ENCODE results near the gene DNER.

DNER gene

DNA sequence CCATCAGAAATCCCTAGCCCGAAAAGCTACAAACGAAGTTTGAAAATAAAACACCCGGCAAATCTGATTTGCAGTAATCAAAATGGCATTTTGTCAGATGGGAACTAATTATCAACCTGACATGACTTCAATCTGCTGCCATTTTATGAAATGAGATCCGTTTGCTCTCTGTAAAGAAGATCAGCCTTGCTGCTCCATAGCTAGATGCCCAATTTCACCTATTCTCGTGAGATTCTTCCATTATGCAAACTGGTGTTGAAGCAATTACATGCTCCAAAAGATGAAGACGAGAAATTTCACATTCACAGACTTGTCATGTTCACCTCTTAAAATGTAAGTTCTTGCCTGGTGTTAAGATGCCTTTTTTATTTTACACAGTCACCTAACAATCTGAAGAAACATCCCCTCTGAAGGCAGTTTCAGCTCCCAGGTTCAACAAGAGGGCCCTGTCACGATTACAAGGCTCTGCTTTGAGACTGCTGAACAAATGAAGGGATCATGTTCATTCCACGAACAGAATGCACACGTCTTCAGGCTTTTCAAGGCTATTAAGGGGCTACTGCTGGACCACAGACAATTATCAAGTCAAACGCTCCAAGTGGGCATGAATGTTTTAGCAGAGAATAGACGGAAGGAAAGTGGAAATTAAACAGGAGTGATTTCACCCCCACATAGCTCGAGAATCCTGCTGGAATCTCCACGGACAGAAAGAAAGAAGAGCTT is 270.6 kb downstream of the DNER start:
- H3K36me3 Mint-ChIP-seq = no peaks in the 10 kb centered on the region
- peaks cover 2% of the 10 kb centered on the region for H3K9me3 Mint-ChIP-seq
- H3K27me3 Mint-ChIP-seq = peaks cover 6% of the 10 kb centered on the region
- H3K4me3 Mint-ChIP-seq = no peak overlapping the region
- ATAC-seq (ENCODE audit: low read depth) = no peak
- DNase-seq (ENCODE audit: low spot score in 2 of 2) = no peak
- H3K4me1 Mint-ChIP-seq = no peaks in the 10 kb centered on the region
- H3K27ac Mint-ChIP-seq = no peak overlapping the region

DNA sequence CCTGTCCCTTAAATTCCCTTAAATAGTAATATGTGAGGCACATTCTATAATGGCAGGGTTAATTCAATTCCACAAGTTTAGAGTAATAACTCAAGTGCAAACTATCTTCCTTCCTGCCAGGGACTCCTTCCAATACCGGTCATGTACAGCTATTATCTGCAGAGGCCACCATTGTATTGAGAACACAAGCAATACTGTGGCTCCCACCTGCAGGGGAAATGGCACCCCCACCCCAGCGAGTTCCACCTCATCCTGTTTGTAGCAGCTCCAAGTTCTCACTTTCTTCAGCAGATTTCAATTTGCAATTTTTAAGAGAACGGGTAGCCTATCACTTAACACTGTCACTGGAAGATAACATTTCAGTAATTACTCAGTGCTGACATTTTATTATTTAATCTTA is 271.2 kb downstream of the DNER start:
- H3K27me3 Mint-ChIP-seq = peaks cover 6% of the 10 kb centered on the region
- DNase-seq (ENCODE audit: low spot score in 2 of 2) (no peak), ATAC-seq (ENCODE audit: low read depth) (no peak)
- no peak overlapping the region for H3K4me3 Mint-ChIP-seq
- H3K36me3 Mint-ChIP-seq = no peaks in the 10 kb centered on the region
- no peaks in the 10 kb centered on the region for H3K4me1 Mint-ChIP-seq
- H3K9me3 Mint-ChIP-seq = peaks cover 2% of the 10 kb centered on the region
- H3K27ac Mint-ChIP-seq = no peak overlapping the region

DNA sequence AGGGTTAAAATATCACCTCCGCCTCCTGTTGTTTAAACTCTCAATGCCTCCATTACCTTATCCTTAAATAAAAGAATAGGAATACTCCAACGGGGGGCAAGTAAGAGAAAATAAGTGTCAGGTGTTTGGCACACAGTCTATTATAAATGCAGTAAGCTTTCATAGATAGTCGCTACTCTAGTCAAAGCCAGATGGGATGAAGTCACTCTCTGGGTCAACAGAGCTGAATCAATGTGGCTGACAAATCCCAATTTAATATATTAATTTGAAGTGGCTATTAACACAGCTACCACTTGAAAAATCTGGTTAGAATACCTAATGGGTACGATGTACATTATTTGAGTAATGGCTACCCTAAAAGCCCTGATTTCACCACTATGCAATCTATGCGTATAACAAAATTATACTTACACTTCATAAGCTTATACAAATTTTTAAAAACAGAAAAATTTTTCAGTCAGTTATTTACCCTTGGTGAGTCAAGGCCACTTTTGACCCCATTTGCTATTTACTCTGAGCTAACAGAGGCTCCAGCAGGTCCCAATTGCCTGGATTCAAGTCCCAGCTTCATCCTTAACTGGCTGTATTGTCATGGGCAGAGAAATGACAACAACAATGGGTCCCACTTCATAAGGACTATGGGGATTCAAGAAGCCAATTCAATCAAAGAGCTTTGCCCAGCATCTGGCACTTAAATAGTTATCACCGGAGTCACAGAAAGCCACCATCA is 275.8 kb downstream of the DNER start:
- H3K27me3 Mint-ChIP-seq = peaks cover 3% of the 10 kb centered on the region
- peaks cover 2% of the 10 kb centered on the region for H3K9me3 Mint-ChIP-seq
- ATAC-seq (ENCODE audit: low read depth) (no peak), DNase-seq (ENCODE audit: low spot score in 2 of 2) (no peak)
- no peak overlapping the region for H3K4me3 Mint-ChIP-seq
- H3K36me3 Mint-ChIP-seq = no peaks in the 10 kb centered on the region
- no peaks in the 10 kb centered on the region for H3K4me1 Mint-ChIP-seq
- no peak overlapping the region for H3K27ac Mint-ChIP-seq

DNA sequence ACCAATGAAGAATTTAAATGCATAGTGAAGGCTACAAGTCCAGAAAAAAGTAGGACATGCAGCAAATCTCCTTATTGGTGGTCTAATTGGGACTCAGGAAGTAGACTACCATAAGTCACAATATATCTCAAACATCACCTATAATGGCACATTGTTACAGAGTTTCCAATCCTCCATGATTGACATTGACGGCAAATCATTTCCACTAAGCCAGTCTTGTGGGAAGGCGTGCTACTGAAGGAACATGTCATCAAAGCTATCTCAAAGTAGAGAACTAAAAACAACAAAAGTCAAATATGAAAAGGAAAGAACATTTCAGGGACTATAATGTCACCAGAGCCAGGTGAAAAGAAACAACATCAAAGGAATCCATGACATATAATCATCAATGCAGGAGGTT is 276.9 kb downstream of the DNER start:
- Mint-ChIP-seq H3K27ac (no peak overlapping the region), H3K4me1 (no peaks in the 10 kb centered on the region), H3K36me3 (no peaks in the 10 kb centered on the region), H3K4me3 (no peak overlapping the region), H3K27me3 (peaks cover 3% of the 10 kb centered on the region), H3K9me3 (peaks cover 2% of the 10 kb centered on the region)
- ATAC-seq (ENCODE audit: low read depth) = no peak
- DNase-seq (ENCODE audit: low spot score in 2 of 2) = no peak

DNA sequence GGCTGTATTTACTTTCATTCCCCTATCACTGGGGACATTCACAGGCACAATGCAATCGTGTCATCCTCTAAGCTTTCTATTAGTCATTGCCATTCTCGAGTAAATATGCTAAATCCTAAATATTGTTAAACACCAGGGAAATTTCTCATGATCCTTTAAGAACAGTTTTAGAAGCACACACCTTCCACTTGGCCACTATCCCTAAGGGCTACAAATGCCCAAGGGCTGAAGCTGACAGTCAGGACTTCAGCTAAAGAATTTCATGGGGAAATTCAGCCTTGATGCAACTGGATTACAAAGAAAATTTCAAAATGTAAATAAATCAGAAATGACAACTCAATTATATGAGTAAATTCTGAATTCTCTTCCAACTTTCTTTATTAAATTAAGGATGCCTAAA is 280.2 kb downstream of the DNER start:
- Mint-ChIP-seq H3K36me3 (no peaks in the 10 kb centered on the region), H3K4me3 (no peak overlapping the region), H3K27me3 (no peaks in the 10 kb centered on the region), H3K4me1 (no peaks in the 10 kb centered on the region), H3K9me3 (no peaks in the 10 kb centered on the region), H3K27ac (no peak overlapping the region)
- no peak for DNase-seq (ENCODE audit: low spot score in 2 of 2)
- ATAC-seq (ENCODE audit: low read depth) = no peak

DNA sequence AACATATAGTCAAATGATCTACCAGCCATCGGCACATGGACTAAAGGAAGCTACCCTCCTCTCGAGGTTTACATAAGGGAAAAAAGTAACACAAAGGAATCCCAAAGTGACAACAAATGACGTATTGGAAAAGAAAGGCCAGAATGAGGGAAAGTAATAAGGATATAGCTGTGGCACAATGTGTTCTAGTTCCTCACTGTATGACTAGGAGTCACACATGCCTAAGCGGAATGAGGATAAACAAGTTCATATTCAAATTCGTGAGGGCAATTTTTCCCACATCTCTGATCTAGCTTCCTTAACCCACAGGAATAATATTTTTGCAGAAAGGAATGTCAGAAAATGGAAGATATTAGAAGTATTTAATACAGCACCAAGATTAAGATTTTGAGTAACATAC is 281.0 kb downstream of the DNER start:
- peaks cover 2% of the 10 kb centered on the region for H3K27me3 Mint-ChIP-seq
- H3K36me3 Mint-ChIP-seq = no peaks in the 10 kb centered on the region
- no peaks in the 10 kb centered on the region for H3K9me3 Mint-ChIP-seq
- no peaks in the 10 kb centered on the region for H3K4me1 Mint-ChIP-seq
- no peak overlapping the region for H3K27ac Mint-ChIP-seq
- ATAC-seq (ENCODE audit: low read depth) (no peak), DNase-seq (ENCODE audit: low spot score in 2 of 2) (no peak)
- H3K4me3 Mint-ChIP-seq = no peak overlapping the region

DNA sequence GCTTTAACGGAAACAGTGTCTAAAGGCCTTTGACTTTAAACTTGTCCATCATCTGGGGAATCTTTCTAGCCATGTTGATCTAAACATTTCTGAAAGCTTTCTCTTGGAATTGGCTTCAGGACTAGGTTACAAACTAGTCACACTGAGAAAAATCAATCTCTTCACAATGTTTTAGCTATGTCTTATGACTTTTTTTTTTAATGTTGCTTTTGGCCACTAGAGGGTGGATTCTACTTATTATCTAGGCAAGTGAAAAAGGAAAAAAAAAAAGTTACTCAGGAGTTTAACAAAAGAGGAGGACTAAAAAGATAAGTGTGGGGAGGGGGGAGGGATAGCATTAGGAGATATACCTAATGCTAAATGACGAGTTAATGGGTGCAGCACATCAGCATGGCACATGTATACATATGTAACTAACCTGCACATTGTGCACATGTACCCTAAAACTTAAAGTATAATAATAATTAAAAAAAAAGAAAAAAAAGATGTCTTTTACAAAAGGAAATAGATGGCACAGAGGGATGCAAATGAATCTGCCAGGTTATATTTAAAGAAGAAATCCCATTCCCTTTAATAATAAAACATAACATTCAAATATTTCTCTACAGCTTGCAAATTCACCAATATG is 282.9 kb downstream of the DNER start:
- no peak for DNase-seq (ENCODE audit: low spot score in 2 of 2)
- H3K36me3 Mint-ChIP-seq = no peaks in the 10 kb centered on the region
- no peak overlapping the region for H3K4me3 Mint-ChIP-seq
- ATAC-seq (ENCODE audit: low read depth) = no peak
- H3K9me3 Mint-ChIP-seq = no peaks in the 10 kb centered on the region
- no peaks in the 10 kb centered on the region for H3K4me1 Mint-ChIP-seq
- H3K27me3 Mint-ChIP-seq = peaks cover 8% of the 10 kb centered on the region
- no peak overlapping the region for H3K27ac Mint-ChIP-seq

DNA sequence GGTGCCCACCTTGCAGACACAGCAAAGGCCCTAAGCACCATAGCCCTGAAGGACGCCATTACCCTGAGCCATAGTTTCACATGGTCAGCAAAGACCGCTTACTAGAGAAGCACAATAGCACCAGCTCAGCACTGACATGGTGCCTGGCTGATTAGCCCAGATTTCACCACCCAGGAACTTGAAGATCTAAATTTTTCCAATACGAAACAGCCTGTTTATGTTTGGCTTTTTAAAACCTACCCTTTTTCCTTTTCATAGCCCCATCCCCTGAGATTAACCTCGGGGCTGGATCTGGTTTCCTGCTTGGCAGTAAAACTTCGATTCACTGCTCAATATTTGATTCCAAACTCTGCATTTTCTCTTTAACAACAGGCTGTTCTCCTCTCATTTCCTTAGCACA is 284.8 kb downstream of the DNER start:
- Mint-ChIP-seq H3K4me3 (no peak overlapping the region), H3K27ac (no peak overlapping the region), H3K27me3 (peaks cover 9% of the 10 kb centered on the region), H3K36me3 (no peaks in the 10 kb centered on the region), H3K9me3 (no peaks in the 10 kb centered on the region), H3K4me1 (no peaks in the 10 kb centered on the region)
- ATAC-seq (ENCODE audit: low read depth) (no peak), DNase-seq (ENCODE audit: low spot score in 2 of 2) (no peak)

DNA sequence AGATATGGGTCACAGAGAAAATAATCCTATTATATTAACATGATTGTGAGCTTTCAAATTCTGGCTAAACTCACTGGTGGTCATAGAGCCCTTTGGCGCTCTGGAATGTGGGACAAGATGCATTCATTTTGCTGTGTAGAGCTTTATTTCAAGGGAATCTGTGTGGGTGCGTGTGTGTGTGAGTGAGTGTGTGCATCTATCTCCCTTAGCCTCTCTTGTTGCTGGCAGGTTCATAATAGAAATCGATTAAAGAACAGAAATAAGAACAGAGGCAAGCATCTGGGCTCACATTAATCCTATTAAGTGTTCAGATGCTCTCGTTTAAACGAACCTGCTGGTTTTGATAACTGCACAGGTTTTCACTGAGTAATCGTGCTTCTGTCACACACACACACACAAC is 287.9 kb downstream of the DNER start:
- no peaks in the 10 kb centered on the region for H3K4me1 Mint-ChIP-seq
- no peak overlapping the region for H3K27ac Mint-ChIP-seq
- H3K4me3 Mint-ChIP-seq = no peak overlapping the region
- H3K9me3 Mint-ChIP-seq = peaks cover 6% of the 10 kb centered on the region
- peaks cover 11% of the 10 kb centered on the region for H3K27me3 Mint-ChIP-seq
- H3K36me3 Mint-ChIP-seq = no peaks in the 10 kb centered on the region
- ATAC-seq (ENCODE audit: low read depth) (no peak), DNase-seq (ENCODE audit: low spot score in 2 of 2) (no peak)

DNA sequence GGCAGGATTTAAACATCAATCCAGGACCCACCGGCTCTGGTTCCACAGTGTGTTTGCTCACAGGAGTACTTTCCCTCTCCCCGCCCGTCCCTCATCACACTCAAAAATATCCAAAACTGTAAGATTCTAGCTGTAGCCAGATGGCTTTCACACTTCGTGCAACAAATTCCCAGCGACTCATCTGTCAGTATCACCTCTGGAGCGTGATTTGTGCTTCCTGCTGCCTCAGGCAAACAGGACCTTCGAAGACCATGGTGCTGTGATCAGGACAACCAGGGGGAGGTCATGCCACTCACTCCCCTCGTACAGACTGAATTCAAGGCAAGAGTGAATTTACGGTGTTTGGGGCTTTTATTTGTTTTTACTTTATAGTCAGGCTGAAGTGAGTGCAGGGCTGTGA is 288.8 kb downstream of the DNER start:
- Mint-ChIP-seq H3K36me3 (no peaks in the 10 kb centered on the region), H3K9me3 (peaks cover 8% of the 10 kb centered on the region), H3K27me3 (peaks cover 11% of the 10 kb centered on the region), H3K4me1 (no peaks in the 10 kb centered on the region), H3K4me3 (no peak overlapping the region), H3K27ac (no peak overlapping the region)
- no peak for ATAC-seq (ENCODE audit: low read depth)
- DNase-seq (ENCODE audit: low spot score in 2 of 2) = no peak

DNA sequence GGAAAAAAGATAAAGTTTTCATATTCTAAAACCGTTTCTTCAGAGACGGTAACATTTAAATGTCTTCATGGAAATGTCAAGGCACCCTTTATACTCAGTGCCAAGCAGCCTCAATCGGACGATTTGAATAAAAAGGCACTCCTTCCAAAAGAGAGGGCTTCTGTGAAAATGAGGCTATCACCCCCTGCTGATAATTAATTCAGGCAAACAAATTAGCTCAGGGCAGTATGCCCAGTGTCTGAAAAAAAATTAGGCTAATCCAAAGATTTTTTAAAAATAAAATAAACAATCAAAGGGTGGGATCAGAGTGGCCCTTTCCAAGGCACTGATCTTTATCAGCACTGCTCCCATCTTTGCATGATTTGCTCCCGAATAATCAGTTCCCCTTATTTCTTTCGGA is 292.3 kb downstream of the DNER start:
- no peak for ATAC-seq (ENCODE audit: low read depth)
- DNase-seq (ENCODE audit: low spot score in 2 of 2) = no peak

DNA sequence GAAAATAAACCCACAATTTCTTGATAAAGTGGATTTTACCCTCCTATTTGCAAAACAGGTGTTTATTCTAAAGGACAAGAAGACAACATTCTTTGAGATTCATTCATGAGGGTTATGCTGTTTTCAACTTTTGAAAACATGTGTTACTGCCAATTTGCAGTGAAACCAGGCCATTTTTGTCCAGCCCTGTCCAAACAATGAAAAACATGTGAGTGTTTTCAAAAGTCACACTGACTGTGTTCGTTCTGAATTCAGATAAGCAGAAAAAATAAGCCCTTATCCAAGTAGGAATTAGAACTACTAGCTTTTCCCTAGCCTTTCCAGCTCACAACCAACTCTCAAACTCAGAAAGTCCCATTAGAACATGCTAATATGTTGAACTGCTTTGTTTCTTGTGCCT is 295.2 kb downstream of the DNER start:
- Mint-ChIP-seq H3K4me1 (peaks cover 7% of the 10 kb centered on the region), H3K36me3 (no peaks in the 10 kb centered on the region), H3K9me3 (peaks cover 11% of the 10 kb centered on the region), H3K27ac (no peak overlapping the region), H3K27me3 (peaks cover 3% of the 10 kb centered on the region), H3K4me3 (no peak overlapping the region)
- no peak for DNase-seq (ENCODE audit: low spot score in 2 of 2)
- ATAC-seq (ENCODE audit: low read depth) = no peak

More for the DNA sequence above, 292.3 kb downstream of the DNER start:
- no peak overlapping the region for H3K27ac Mint-ChIP-seq
- no peak overlapping the region for H3K4me3 Mint-ChIP-seq
- peaks cover 9% of the 10 kb centered on the region for H3K9me3 Mint-ChIP-seq
- peaks cover 5% of the 10 kb centered on the region for H3K27me3 Mint-ChIP-seq
- no peaks in the 10 kb centered on the region for H3K4me1 Mint-ChIP-seq
- no peaks in the 10 kb centered on the region for H3K36me3 Mint-ChIP-seq

DNA sequence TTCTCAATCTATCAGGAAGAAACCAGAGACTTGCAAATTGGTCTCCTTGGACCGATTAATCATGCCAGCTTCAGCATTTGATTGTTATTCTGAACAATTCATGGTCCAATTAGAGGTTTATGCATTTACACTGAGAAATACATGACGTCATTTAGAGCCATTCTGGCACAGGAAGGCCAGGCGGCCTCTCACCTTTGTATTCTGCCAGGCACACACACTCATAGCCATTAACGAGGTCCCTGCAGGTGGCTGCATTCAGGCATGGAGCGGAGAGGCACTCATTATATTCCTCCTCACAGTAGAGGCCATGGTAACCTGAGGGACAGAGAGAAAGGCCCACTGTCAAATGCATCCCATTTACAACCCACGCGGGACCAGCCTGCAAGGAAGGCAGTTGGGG is 296.4 kb downstream of the DNER start:
- Mint-ChIP-seq H3K9me3 (peaks cover 10% of the 10 kb centered on the region), H3K4me3 (no peak overlapping the region), H3K36me3 (no peaks in the 10 kb centered on the region), H3K27ac (no peak overlapping the region), H3K4me1 (peaks cover 7% of the 10 kb centered on the region), H3K27me3 (peaks cover 2% of the 10 kb centered on the region)
- no peak for DNase-seq (ENCODE audit: low spot score in 2 of 2)
- ATAC-seq (ENCODE audit: low read depth) = no peak

DNA sequence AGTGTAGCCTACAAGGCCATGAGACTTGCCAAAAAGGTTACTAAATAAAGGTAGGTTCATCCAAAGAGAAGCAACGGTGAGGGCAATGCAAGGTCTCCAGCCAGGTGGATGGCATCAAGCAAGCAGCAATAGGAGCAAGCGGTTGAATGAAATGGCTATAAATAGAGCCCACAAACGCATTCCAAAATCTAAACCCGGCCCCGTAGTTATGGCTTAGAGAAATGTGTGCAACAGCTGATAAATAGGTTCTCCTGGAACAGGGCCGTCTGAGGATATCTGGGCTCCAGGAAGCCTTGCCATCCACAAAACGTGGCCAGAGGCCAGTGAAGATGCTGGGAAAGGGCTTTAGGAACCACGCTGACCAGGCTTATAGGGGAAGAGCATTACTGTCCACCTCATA is 297.2 kb downstream of the DNER start:
- no peak for DNase-seq (ENCODE audit: low spot score in 2 of 2)
- H3K4me1 Mint-ChIP-seq = peaks cover 7% of the 10 kb centered on the region

More for the DNA sequence above, 297.2 kb downstream of the DNER start:
- Mint-ChIP-seq H3K27me3 (peaks cover 2% of the 10 kb centered on the region), H3K9me3 (peaks cover 6% of the 10 kb centered on the region), H3K4me3 (no peak overlapping the region), H3K27ac (no peak overlapping the region), H3K36me3 (no peaks in the 10 kb centered on the region)
- ATAC-seq (ENCODE audit: low read depth) = no peak
